Measurements from ENCODE around the gene PAPPA2.
"Not testable (repeated sequence)": the region's sequence is repeated elsewhere in the genome, so short reads cannot be mapped to it uniquely, and the experiment has no call there.

PAPPA2 gene

GRCh38 chr1:176745945-176746344 lies 283.0 kb downstream of the PAPPA2 start:
- H3K36me3 ChIP-seq (replicated peaks; ENCODE audit: insufficient read depth, low read length), result no peaks in the 10 kb centered on the region
- H2AFZ ChIP-seq (ENCODE audit: low read length), result no peak overlapping the region
- TF ChIP-seq, protein P1, sequence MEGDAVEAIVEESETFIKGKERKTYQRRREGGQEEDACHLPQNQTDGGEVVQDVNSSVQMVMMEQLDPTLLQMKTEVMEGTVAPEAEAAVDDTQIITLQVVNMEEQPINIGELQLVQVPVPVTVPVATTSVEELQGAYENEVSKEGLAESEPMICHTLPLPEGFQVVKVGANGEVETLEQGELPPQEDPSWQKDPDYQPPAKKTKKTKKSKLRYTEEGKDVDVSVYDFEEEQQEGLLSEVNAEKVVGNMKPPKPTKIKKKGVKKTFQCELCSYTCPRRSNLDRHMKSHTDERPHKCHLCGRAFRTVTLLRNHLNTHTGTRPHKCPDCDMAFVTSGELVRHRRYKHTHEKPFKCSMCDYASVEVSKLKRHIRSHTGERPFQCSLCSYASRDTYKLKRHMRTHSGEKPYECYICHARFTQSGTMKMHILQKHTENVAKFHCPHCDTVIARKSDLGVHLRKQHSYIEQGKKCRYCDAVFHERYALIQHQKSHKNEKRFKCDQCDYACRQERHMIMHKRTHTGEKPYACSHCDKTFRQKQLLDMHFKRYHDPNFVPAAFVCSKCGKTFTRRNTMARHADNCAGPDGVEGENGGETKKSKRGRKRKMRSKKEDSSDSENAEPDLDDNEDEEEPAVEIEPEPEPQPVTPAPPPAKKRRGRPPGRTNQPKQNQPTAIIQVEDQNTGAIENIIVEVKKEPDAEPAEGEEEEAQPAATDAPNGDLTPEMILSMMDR (IDR thresholded peaks at IDR 0.05; ENCODE audit: low read length), result peak; percentile 30
- no peak for TF ChIP-seq EZH2phosphoT487 (IDR thresholded peaks at IDR 0.05; ENCODE audit: low read length)
- no peak for TF ChIP-seq EZH2 (optimal IDR thresholded peaks at IDR 0.05; ENCODE audit: low read depth, low read length)
- no peaks in the 10 kb centered on the region for H4K20me1 ChIP-seq (ENCODE audit: insufficient read depth, low read length)
- no peak overlapping the region for H3K4me2 ChIP-seq (ENCODE audit: low read depth, low read length)
- H3K9me3 ChIP-seq (replicated peaks; ENCODE audit: insufficient read depth, low read length), result no peaks in the 10 kb centered on the region
- DNase-seq, result no peak
- no peak overlapping the region for H3K27ac ChIP-seq (ENCODE audit: low read length)
- H3K27me3 ChIP-seq (replicated peaks; ENCODE audit: insufficient read depth, low read length), result no peaks in the 10 kb centered on the region
- H3F3A ChIP-seq (ENCODE audit: insufficient read depth, low read length), result no peaks in the 10 kb centered on the region
- H3K79me2 ChIP-seq (ENCODE audit: low read length), result no peaks in the 10 kb centered on the region
- H3K9ac ChIP-seq (ENCODE audit: low read length), result no peak overlapping the region
- H3K4me1 ChIP-seq (ENCODE audit: low read length), result no peaks in the 10 kb centered on the region
- no peak overlapping the region for H3K4me3 ChIP-seq (ENCODE audit: low read length)
- H3K9me2 ChIP-seq (replicated peaks; ENCODE audit: insufficient read depth, low read length), result no peaks in the 10 kb centered on the region

- Histone ChIP-seq H3K27ac (ENCODE audit: low read length) (no peak overlapping the region), H3K4me1 (ENCODE audit: low read length) (no peaks in the 10 kb centered on the region), H3K4me2 (ENCODE audit: low read depth, low read length) (no peak overlapping the region)
Measured at GRCh38 chr1:176752505-176752904, 289.5 kb downstream of the PAPPA2 start.

DNA sequence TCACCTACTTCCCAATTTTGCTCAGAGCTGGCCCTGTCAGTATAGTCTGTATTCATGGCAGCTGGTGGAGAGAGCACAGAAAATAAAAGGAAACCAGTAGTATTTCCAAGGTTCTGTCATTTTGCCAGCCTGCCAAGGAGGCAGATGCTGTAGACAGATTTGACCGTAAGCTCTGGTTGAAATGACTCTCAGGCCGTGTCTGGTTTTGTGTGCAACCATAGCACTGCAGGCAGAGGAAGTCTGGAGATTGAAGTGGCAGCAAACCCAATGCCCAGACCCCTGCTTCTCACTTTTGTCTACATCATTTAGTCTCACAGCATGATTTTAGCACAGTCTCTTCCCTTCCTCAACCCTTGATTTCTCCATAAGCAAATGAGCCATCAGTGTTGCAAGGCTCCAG lies 291.7 kb downstream of the PAPPA2 start:
- DNase-seq, result no peak
- no peaks in the 10 kb centered on the region for H3K9me3 ChIP-seq (replicated peaks; ENCODE audit: insufficient read depth, low read length)
- no peak overlapping the region for H3K4me3 ChIP-seq (ENCODE audit: low read length)
- no peak overlapping the region for H3K9ac ChIP-seq (ENCODE audit: low read length)
- no peaks in the 10 kb centered on the region for H3F3A ChIP-seq (ENCODE audit: insufficient read depth, low read length)
- H3K4me2 ChIP-seq (ENCODE audit: low read depth, low read length), result no peak overlapping the region
- no peaks in the 10 kb centered on the region for H3K36me3 ChIP-seq (replicated peaks; ENCODE audit: insufficient read depth, low read length)
- TF ChIP-seq EZH2 (optimal IDR thresholded peaks at IDR 0.05; ENCODE audit: low read depth, low read length), result no peak
- TF ChIP-seq, protein P1 (IDR thresholded peaks at IDR 0.05; ENCODE audit: low read length), result no peak
- no peak for TF ChIP-seq EZH2phosphoT487 (IDR thresholded peaks at IDR 0.05; ENCODE audit: low read length)
- no peaks in the 10 kb centered on the region for H4K20me1 ChIP-seq (ENCODE audit: insufficient read depth, low read length)
- no peaks in the 10 kb centered on the region for H3K9me2 ChIP-seq (replicated peaks; ENCODE audit: insufficient read depth, low read length)
- H3K27ac ChIP-seq (ENCODE audit: low read length), result no peak overlapping the region
- H2AFZ ChIP-seq (ENCODE audit: low read length), result no peak overlapping the region
- H3K4me1 ChIP-seq (ENCODE audit: low read length), result no peaks in the 10 kb centered on the region
- no peaks in the 10 kb centered on the region for H3K79me2 ChIP-seq (ENCODE audit: low read length)
- H3K27me3 ChIP-seq (replicated peaks; ENCODE audit: insufficient read depth, low read length), result no peaks in the 10 kb centered on the region

More at GRCh38 chr1:176752505-176752904, 289.5 kb downstream of the PAPPA2 start:
- no peak overlapping the region for H3K4me3 ChIP-seq (ENCODE audit: low read length)
- H4K20me1 ChIP-seq (ENCODE audit: insufficient read depth, low read length), result no peaks in the 10 kb centered on the region
- no peaks in the 10 kb centered on the region for H3K79me2 ChIP-seq (ENCODE audit: low read length)
- H3K9ac ChIP-seq (ENCODE audit: low read length), result no peak overlapping the region
- H3K36me3 ChIP-seq (replicated peaks; ENCODE audit: insufficient read depth, low read length), result no peaks in the 10 kb centered on the region
- no peak overlapping the region for H2AFZ ChIP-seq (ENCODE audit: low read length)
- H3K9me3 ChIP-seq (replicated peaks; ENCODE audit: insufficient read depth, low read length), result no peaks in the 10 kb centered on the region
- no peak for DNase-seq
- H3F3A ChIP-seq (ENCODE audit: insufficient read depth, low read length), result no peaks in the 10 kb centered on the region
- no peaks in the 10 kb centered on the region for H3K27me3 ChIP-seq (replicated peaks; ENCODE audit: insufficient read depth, low read length)
- no peaks in the 10 kb centered on the region for H3K9me2 ChIP-seq (replicated peaks; ENCODE audit: insufficient read depth, low read length)
- TF ChIP-seq EZH2phosphoT487 (IDR thresholded peaks at IDR 0.05; ENCODE audit: low read length), result no peak
- TF ChIP-seq EZH2 (optimal IDR thresholded peaks at IDR 0.05; ENCODE audit: low read depth, low read length), result no peak

DNA sequence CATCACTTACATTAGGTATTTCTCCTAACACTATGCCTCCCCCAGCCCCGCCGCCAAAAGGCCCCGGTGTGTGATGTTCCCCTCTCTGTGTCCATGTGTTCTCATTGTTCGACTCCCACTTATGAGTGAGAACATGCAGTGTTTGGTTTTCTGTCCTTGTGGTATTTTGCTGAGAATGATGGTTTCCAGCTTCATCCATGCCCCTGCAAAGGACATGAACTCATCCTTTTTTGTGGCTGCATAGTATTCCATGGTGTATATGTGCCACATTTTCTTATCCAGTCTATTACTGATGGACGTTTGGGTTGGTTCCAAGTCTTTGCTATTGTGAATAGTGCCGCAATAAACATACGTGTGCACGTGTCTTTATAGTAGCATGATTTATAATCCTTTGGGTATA lies 293.8 kb downstream of the PAPPA2 start:
- H2AFZ ChIP-seq (ENCODE audit: low read length); H3K4me2 ChIP-seq (ENCODE audit: low read depth, low read length): not testable (repeated sequence)

More for the DNA sequence above, 293.8 kb downstream of the PAPPA2 start:
- not testable (repeated sequence) for H3K4me1 ChIP-seq (ENCODE audit: low read length); DNase-seq; H3K27me3 ChIP-seq (replicated peaks; ENCODE audit: insufficient read depth, low read length); H3F3A ChIP-seq (ENCODE audit: insufficient read depth, low read length); H3K9me3 ChIP-seq (replicated peaks; ENCODE audit: insufficient read depth, low read length); H3K79me2 ChIP-seq (ENCODE audit: low read length); H3K9ac ChIP-seq (ENCODE audit: low read length); H3K36me3 ChIP-seq (replicated peaks; ENCODE audit: insufficient read depth, low read length); H3K4me3 ChIP-seq (ENCODE audit: low read length); H4K20me1 ChIP-seq (ENCODE audit: insufficient read depth, low read length); H3K27ac ChIP-seq (ENCODE audit: low read length); H3K9me2 ChIP-seq (replicated peaks; ENCODE audit: insufficient read depth, low read length)

Measured in MM.1S (cell line).